ENCODE results near the gene PVRIG.

DNA sequence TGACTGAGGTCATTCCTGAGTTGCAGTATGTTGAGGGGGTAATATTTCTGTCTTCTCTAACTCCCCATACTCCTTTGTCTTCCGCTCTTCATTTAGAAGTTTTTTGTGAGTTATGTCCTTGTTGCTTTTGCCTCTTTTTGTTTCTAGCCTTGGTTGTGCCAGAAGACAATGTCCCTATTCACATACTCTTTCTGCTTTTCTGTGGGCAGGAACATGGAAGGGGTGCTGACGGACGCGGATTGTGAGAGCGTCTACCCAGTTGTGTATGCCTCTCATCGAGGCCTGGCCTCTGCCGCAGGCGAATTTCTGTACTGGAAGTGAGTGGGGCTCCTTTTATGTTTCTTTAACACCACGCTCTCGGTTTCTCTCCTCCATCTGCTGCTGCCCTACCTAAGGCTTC lies 21.5 kb upstream of the PVRIG start:
- TF ChIP-seq CTCF (IDR thresholded peaks at IDR 0.05; ENCODE audit: insufficient read depth, low read length) = no peak
- no peak for TF ChIP-seq REST (IDR thresholded peaks at IDR 0.05; ENCODE audit: insufficient replicate concordance, low read depth)
- TF ChIP-seq POLR2AphosphoS5 (IDR thresholded peaks at IDR 0.05; ENCODE audit: low read depth) = no peak
- no peak for TF ChIP-seq GABPA (IDR thresholded peaks at IDR 0.05; ENCODE audit: low read depth)
- TF ChIP-seq SPI1 (IDR thresholded peaks at IDR 0.05; ENCODE audit: borderline replicate concordance, low read depth) = no peak

All from HL-60 (cell line).